PC-9 (cell line): Measurements from ENCODE around the gene PRR14. TPM values are rescaled to one million over a fixed set of nuclear protein-coding genes. Genes with fewer than 3 reads are reported as not detected.

Experiments used
- BruUV-seq: library from RNA; stranded (reverse); fragments of 400-500 nt; replicated peaks from 2 replicates; lab custom pipeline; 2021; lab: Mats Ljungman, UMichigan
- CTCF ChIA-PET: fragments of 300-600 bp; sonication (Branson Sonifier 250); formaldehyde crosslinking; loops from one replicate; lab custom pipeline; 2022; ENCODE audit warnings: antibody characterized with exemption; lab: Charles Lee
- POLR2A ChIA-PET: fragments of 300-600 bp; sonication (Branson Sonifier 250); formaldehyde crosslinking; loops from one replicate; lab custom pipeline; 2022; ENCODE audit warnings: antibody characterized with exemption; ENCODE audit not compliant: unreplicated experiment; lab: Charles Lee
- DNase-seq, 2 experiments: peaks; one replicate each; pipeline versions ENCODE4 v3.0.0 to v3.0.0-alpha.2; 2015 to 2022; ENCODE audit warnings: mixed read lengths in 1 of 2
- H2AFZ ChIP-seq: fragments of 200-600 bp; sonication (generic); 2 replicates; pipeline ENCODE4 v1.8.1; 2017; ENCODE audit warnings: antibody characterized with exemption
- H3F3A ChIP-seq: fragments of 200-600 bp; sonication (generic); 2 replicates; pipeline ENCODE4 v1.8.1; 2017; ENCODE audit warnings: antibody characterized with exemption, mild to moderate bottlenecking, low read depth; ENCODE audit not compliant: insufficient read depth
- H3K27ac ChIP-seq: fragments of 200-600 bp; sonication (generic); 2 replicates; pipeline ENCODE4 v1.6.1; 2016; ENCODE audit warnings: mixed run types
- H3K27me3 ChIP-seq: fragments of 200-600 bp; sonication (generic); 2 replicates; pipeline ENCODE4 v1.6.1; 2016; ENCODE audit warnings: low read depth, mixed run types; ENCODE audit not compliant: insufficient read depth
- H3K36me3 ChIP-seq: fragments of 200-600 bp; sonication (generic); 2 replicates; pipeline ENCODE4 v1.6.1; 2016; ENCODE audit warnings: low read depth, mixed run types
- H3K4me1 ChIP-seq: fragments of 200-600 bp; sonication (generic); replicated peaks from 2 replicates; pipeline ENCODE4 v1.6.1; 2016; ENCODE audit warnings: mixed run types; ENCODE audit not compliant: insufficient read depth
- H3K4me2 ChIP-seq: fragments of 200-600 bp; sonication (generic); 2 replicates; pipeline ENCODE4 v1.6.1; 2017; ENCODE audit warnings: mixed run types
- H3K4me3 ChIP-seq: fragments of 200-600 bp; sonication (generic); 2 replicates; pipeline ENCODE4 v1.6.1; 2016; ENCODE audit warnings: mixed run types
- H3K79me2 ChIP-seq: fragments of 200-600 bp; sonication (generic); 2 replicates; pipeline ENCODE4 v1.6.1; 2017; ENCODE audit warnings: low read depth, mixed run types
- H3K9me2 ChIP-seq: fragments of 200-600 bp; sonication (generic); 2 replicates; pipeline ENCODE4 v1.8.1; 2017; ENCODE audit warnings: mild to moderate bottlenecking; ENCODE audit not compliant: insufficient read depth
- H3K9me3 ChIP-seq: fragments of 200-600 bp; sonication (generic); 2 replicates; pipeline ENCODE4 v1.8.1; 2016; ENCODE audit warnings: low read depth; ENCODE audit not compliant: insufficient read depth
- H4K20me1 ChIP-seq: fragments of 200-600 bp; sonication (generic); 2 replicates; pipeline ENCODE4 v1.8.1; 2017; ENCODE audit not compliant: insufficient read depth
- EZH2 ChIP-seq: fragments of 200-600 bp; sonication (generic); IDR thresholded peaks from 2 replicates; pipeline ENCODE4 v1.8.0; 2017; ENCODE audit warnings: antibody characterized with exemption, low read depth
- intact Hi-C: fragments of 100-400 bp; cut with micrococcal nuclease; formaldehyde crosslinking; loops from one replicate; pipeline ENCODE4 v1.10.0; 2022; ENCODE audit not compliant: unreplicated experiment
- total RNA-seq: library from RNA; stranded (reverse); gene quantifications from 2 replicates; pipeline ENCODE4 v1.2.3, GENCODE V29; 2021
- TF ChIP-seq, protein P1 (sequence below): fragments of 200-600 bp; sonication (generic); conservative IDR thresholded peaks from 2 replicates; pipeline ENCODE4 v1.6.1; 2017; ENCODE audit warnings: mixed run types, antibody characterized with exemption, mild to moderate bottlenecking, moderate library complexity

Gene PRR14
- total RNA-seq, 1 experiment from 2014 or later = 67.3 TPM

DNA sequence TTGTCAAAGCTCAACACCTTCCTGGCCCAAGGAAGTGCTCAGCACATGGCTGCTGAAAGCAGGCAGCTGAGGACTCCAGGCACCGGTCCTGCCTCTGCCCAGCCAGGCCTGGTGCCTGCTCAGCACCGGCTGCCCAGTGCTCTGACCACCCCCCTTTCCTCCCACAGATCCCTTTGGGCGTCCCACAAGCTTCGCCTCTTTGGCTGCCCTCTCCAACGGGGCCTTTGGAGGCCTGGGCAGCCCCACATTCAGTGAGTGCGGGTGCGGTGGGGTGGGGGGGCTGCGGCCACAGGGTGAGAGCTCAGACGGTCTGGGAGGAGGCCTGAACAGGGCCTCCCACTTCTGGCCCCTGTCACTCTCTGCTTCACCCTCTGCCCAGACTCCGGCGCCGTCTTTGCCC is 17.6 kb downstream of the PRR14 start:
- peaks cover 8% of the 10 kb centered on the region; the same call in 1 of the 2 replicates for H3F3A ChIP-seq
- BruUV-seq = no TSS peak
- H3K4me1 ChIP-seq = no peaks in the 10 kb centered on the region
- ChIA-PET CTCF (interaction anchor here (0.6 kb wide), 1 partner anchor 49 kb away, joined by 3 read pairs; no protein-coding TSS in a partner anchor), POLR2A (no interaction called here)
- no peak overlapping the region for H3K4me2 ChIP-seq
- no peaks in the 10 kb centered on the region for H3K27me3 ChIP-seq
- TF ChIP-seq, protein P1, sequence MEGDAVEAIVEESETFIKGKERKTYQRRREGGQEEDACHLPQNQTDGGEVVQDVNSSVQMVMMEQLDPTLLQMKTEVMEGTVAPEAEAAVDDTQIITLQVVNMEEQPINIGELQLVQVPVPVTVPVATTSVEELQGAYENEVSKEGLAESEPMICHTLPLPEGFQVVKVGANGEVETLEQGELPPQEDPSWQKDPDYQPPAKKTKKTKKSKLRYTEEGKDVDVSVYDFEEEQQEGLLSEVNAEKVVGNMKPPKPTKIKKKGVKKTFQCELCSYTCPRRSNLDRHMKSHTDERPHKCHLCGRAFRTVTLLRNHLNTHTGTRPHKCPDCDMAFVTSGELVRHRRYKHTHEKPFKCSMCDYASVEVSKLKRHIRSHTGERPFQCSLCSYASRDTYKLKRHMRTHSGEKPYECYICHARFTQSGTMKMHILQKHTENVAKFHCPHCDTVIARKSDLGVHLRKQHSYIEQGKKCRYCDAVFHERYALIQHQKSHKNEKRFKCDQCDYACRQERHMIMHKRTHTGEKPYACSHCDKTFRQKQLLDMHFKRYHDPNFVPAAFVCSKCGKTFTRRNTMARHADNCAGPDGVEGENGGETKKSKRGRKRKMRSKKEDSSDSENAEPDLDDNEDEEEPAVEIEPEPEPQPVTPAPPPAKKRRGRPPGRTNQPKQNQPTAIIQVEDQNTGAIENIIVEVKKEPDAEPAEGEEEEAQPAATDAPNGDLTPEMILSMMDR = no peak
- no peak for TF ChIP-seq EZH2
- H3K36me3 ChIP-seq = peaks cover 21% of the 10 kb centered on the region
- peaks cover 5% of the 10 kb centered on the region for H3K79me2 ChIP-seq
- no peaks in the 10 kb centered on the region for H3K9me2 ChIP-seq
- H2AFZ ChIP-seq = no peak overlapping the region
- H3K27ac ChIP-seq = no peak overlapping the region
- no peaks in the 10 kb centered on the region for H3K9me3 ChIP-seq
- peaks cover 22% of the 10 kb centered on the region for H4K20me1 ChIP-seq
- no peak overlapping the region for H3K4me3 ChIP-seq
- intact Hi-C loops = no loop called here
- no peak for DNase-seq

DNA sequence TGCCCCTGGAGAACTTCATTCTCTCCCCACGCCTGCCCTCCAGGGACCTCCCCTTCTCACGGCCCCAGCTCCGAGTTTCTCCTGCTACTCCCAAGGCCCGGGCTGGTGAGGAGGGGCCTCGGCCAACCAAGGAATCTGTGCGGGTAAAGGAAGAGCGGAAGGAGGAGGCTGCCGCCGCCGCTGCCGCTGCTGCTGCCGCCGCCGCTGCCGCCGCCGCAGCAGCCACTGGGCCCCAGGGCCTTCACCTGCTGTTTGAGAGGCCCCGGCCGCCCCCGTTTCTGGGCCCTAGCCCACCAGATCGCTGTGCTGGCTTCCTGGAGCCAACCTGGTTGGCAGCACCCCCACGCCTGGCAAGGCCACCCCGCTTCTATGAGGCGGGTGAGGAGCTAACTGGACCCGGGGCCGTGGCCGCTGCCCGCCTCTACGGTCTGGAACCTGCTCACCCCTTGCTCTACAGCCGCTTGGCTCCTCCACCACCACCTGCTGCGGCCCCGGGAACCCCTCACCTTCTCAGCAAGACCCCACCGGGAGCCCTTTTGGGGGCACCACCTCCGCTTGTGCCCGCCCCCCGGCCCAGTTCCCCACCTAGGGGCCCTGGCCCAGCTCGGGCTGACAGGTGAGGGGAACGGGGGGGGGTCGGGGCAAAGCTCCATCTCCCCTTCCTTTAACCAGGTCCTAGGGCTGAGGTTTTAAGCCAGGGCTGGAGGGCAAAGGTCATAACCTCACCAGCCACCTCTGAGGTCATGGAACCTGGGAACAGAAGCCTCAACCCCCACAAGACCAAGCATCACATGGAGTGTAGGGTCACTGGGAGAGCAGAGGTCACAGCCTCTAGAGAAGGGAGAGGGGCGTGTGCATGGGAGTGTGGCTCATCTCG is 18.5 kb downstream of the PRR14 start:
- DNase-seq = no peak

GRCh38 chr16:30669903-30670824 is 19.4 kb downstream of the PRR14 start:
- H4K20me1 ChIP-seq = peaks cover 10% of the 10 kb centered on the region; the same call in 1 of the 2 replicates
- TF ChIP-seq, protein P1 = no peak
- TF ChIP-seq EZH2 = no peak
- ChIA-PET CTCF (no interaction called here), POLR2A (no interaction called here)
- H3K4me2 ChIP-seq = no peak overlapping the region
- no peaks in the 10 kb centered on the region for H3K9me3 ChIP-seq
- H3K4me1 ChIP-seq = no peaks in the 10 kb centered on the region
- no peaks in the 10 kb centered on the region for H3K9me2 ChIP-seq
- no peaks in the 10 kb centered on the region for H3K27me3 ChIP-seq
- no peak overlapping the region for H2AFZ ChIP-seq
- no peak overlapping the region for H3K4me3 ChIP-seq
- H3F3A ChIP-seq = peaks cover 8% of the 10 kb centered on the region; the same call in 1 of the 2 replicates
- H3K79me2 ChIP-seq = no peaks in the 10 kb centered on the region
- intact Hi-C loops = no loop called here
- H3K27ac ChIP-seq = no peak overlapping the region
- H3K36me3 ChIP-seq = peaks cover 16% of the 10 kb centered on the region
- no peak for DNase-seq
- BruUV-seq = no TSS peak

More for the DNA sequence above, 18.5 kb downstream of the PRR14 start:
- intact Hi-C loops = no loop called here
- Histone ChIP-seq H3K9me2 (no peaks in the 10 kb centered on the region), H3K36me3 (peaks cover 16% of the 10 kb centered on the region), H3K4me2 (no peak overlapping the region), H3K27me3 (no peaks in the 10 kb centered on the region), H3F3A (peaks cover 8% of the 10 kb centered on the region; the same call in 1 of the 2 replicates), H4K20me1 (peaks cover 16% of the 10 kb centered on the region; the same call in 1 of the 2 replicates), H3K9me3 (no peaks in the 10 kb centered on the region), H3K79me2 (no peaks in the 10 kb centered on the region), H3K4me1 (no peaks in the 10 kb centered on the region), H3K27ac (no peak overlapping the region), H3K4me3 (no peak overlapping the region), H2AFZ (no peak overlapping the region)
- POLR2A ChIA-PET = no interaction called here
- no TSS peak for BruUV-seq
- TF ChIP-seq, protein P1 = no peak
- no peak for TF ChIP-seq EZH2
- CTCF ChIA-PET = no interaction called here
